Fibroblast of lung (primary cell): Measurements from ENCODE around the gene PHRF1.

Experiments
- CTCF ChIP-seq, 2 donors: IDR thresholded peaks in 1 of 2; conservative IDR thresholded peaks in 1 of 2; 1 replicate in 1 of 2; 2 replicates in 1 of 2; pipeline ENCODE4 v1.5.1; 2011 to 2012; ENCODE audit warnings: low read length in 2 of 2, control low read depth in 1 of 2, inconsistent platforms in 1 of 2, low read depth in 1 of 2, mild to moderate bottlenecking in 1 of 2
- EZH2 ChIP-seq: IDR thresholded peaks from 2 replicates; pipeline ENCODE4 v1.5.1; 2012; ENCODE audit warnings: low read length, control low read depth, mild to moderate bottlenecking; ENCODE audit errors: missing control alignments

- TF ChIP-seq CTCF (conservative IDR thresholded peaks at IDR 0.05 in 1 of 2, IDR thresholded peaks at IDR 0.05 in 1 of 2; ENCODE audit: low read depth in 1 of 2, low read length in 2 of 2) (no peak), EZH2 (peak; percentile 5)
These were observed 19.5 kb upstream of the PHRF1 start for GRCh38 chr11:556662-557256.
